ENCODE data around the gene PPP6R3. TPM values are rescaled to one million over a fixed set of nuclear protein-coding genes. Genes with fewer than 3 reads are reported as not detected.

Gene PPP6R3
- total RNA-seq, 1 donor from 2014 or later: 115 TPM

- intact Hi-C loops (cut with micrococcal nuclease): no loop called here
Observed at GRCh38 chr11:68661697-68662603, 201.4 kb downstream of the PPP6R3 start.

GRCh38 chr11:68663482-68664010 lies 203.0 kb downstream of the PPP6R3 start:
- intact Hi-C loops (cut with micrococcal nuclease): no loop called here

- intact Hi-C loops (cut with micrococcal nuclease): no loop called here
Observed at GRCh38 chr11:68664141-68664540, 203.6 kb downstream of the PPP6R3 start.

GRCh38 chr11:68664906-68665305 lies 204.4 kb downstream of the PPP6R3 start:
- intact Hi-C loops (cut with micrococcal nuclease): no loop called here

Other genes with a start within 250 kb of the PPP6R3 start
- gene KMT5B, start 247.5 kb upstream of the PPP6R3 start, total RNA-seq: 26.1 and 31.5 TPM in 2 replicates
- gene C11orf24, start 188.8 kb upstream of the PPP6R3 start, total RNA-seq: 23.0 and 25.7 TPM in 2 replicates
- 11.1 and 12.5 TPM in 2 replicates for gene LRP5, start 148.2 kb upstream of the PPP6R3 start, total RNA-seq
- gene GAL, start 223.8 kb downstream of the PPP6R3 start, total RNA-seq: not detected in 2 replicates

All from T-helper 2 cell treated with Interferon-gamma antibody and Interleukin-4, amounts not matched to agents 100 ng/mL and 5 ng/mL, for 36 hours (primary cell).